GM12873 (cell line): ENCODE measurements around the gene WNK1.

Experiments used
- TF ChIP-seq, protein P1 (sequence below): IDR thresholded peaks from 2 replicates; pipeline ENCODE4 v1.5.1; 2012; ENCODE audit warnings: low read depth, mild to moderate bottlenecking, moderate library complexity, low read length, control low read depth; ENCODE audit not compliant: insufficient read depth; ENCODE audit errors: missing control alignments

WNK1 gene

GRCh38 chr12:759628-760027, 7.2 kb downstream of the WNK1 start:
- TF ChIP-seq, protein P1, sequence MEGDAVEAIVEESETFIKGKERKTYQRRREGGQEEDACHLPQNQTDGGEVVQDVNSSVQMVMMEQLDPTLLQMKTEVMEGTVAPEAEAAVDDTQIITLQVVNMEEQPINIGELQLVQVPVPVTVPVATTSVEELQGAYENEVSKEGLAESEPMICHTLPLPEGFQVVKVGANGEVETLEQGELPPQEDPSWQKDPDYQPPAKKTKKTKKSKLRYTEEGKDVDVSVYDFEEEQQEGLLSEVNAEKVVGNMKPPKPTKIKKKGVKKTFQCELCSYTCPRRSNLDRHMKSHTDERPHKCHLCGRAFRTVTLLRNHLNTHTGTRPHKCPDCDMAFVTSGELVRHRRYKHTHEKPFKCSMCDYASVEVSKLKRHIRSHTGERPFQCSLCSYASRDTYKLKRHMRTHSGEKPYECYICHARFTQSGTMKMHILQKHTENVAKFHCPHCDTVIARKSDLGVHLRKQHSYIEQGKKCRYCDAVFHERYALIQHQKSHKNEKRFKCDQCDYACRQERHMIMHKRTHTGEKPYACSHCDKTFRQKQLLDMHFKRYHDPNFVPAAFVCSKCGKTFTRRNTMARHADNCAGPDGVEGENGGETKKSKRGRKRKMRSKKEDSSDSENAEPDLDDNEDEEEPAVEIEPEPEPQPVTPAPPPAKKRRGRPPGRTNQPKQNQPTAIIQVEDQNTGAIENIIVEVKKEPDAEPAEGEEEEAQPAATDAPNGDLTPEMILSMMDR: no peak

- TF ChIP-seq, protein P1: no peak
Observed at GRCh38 chr12:761256-761655, 8.9 kb downstream of the WNK1 start.

- TF ChIP-seq, protein P1: no peak
Observed at GRCh38 chr12:765840-766239, 13.5 kb downstream of the WNK1 start.

GRCh38 chr12:768434-768833, 16.1 kb downstream of the WNK1 start:
- TF ChIP-seq, protein P1: no peak

DNA sequence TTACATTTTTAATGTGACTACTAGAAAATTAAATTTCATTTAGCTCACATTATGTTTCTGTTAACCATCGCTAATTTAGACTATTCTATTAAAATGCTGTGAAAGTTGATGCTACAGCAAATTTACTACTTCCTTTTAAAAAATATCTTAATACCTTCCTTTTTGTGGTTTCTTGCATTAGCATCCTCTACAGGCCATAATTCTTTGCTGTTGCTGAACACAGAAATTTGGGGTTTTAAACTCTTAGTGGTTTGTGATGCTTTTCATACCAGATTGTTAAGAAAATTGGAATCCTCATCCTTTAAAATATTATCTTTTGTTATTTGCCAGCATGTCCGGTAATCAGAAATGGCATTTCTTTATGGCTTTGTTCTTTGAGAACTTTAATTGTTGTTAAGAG, 18.1 kb downstream of the WNK1 start:
- TF ChIP-seq, protein P1: no peak

DNA sequence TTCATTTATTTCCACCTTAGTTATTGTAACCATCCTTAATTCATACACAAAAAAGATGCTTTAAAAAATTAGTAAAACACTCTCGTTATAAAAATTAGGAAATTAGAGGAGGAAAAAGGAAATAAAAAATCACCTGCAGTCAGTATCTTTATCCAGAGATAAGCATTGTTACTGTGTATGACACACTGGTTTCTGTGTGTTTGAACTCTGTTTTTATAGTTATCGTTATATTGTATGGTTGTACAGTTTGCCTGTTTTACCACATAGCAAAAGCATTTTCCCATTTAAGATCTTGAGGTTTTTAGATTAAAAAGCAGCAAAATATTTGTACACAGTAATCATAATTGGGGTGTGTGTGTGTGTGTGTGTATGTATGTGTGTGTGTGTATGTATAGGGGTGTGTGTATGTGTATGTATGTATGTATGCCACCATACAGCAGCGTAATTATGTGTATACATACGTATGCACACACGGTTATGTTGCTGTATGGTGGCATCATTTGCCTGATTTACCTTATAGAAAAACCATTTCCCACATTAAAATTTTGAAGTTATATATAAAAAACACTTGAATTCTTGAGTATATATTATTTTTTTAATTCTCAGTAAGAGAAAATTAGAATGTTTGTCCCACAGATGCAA, 19.8 kb downstream of the WNK1 start:
- TF ChIP-seq, protein P1: no peak

GRCh38 chr12:774051-774614, 21.8 kb downstream of the WNK1 start:
- TF ChIP-seq, protein P1: no peak
